IPS-NIHi11 (cell line): Measurements from ENCODE around the gene HPRT1.
"Not testable (repeated sequence)": the region's sequence is repeated elsewhere in the genome, so short reads cannot be mapped to it uniquely, and the experiment has no call there.

Experiments
- DNase-seq: peaks from one replicate; pipeline ENCODE4 v3.0.0; 2012; ENCODE audit warnings: mixed read lengths, low spot score

HPRT1 gene, protein sequence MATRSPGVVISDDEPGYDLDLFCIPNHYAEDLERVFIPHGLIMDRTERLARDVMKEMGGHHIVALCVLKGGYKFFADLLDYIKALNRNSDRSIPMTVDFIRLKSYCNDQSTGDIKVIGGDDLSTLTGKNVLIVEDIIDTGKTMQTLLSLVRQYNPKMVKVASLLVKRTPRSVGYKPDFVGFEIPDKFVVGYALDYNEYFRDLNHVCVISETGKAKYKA

DNA sequence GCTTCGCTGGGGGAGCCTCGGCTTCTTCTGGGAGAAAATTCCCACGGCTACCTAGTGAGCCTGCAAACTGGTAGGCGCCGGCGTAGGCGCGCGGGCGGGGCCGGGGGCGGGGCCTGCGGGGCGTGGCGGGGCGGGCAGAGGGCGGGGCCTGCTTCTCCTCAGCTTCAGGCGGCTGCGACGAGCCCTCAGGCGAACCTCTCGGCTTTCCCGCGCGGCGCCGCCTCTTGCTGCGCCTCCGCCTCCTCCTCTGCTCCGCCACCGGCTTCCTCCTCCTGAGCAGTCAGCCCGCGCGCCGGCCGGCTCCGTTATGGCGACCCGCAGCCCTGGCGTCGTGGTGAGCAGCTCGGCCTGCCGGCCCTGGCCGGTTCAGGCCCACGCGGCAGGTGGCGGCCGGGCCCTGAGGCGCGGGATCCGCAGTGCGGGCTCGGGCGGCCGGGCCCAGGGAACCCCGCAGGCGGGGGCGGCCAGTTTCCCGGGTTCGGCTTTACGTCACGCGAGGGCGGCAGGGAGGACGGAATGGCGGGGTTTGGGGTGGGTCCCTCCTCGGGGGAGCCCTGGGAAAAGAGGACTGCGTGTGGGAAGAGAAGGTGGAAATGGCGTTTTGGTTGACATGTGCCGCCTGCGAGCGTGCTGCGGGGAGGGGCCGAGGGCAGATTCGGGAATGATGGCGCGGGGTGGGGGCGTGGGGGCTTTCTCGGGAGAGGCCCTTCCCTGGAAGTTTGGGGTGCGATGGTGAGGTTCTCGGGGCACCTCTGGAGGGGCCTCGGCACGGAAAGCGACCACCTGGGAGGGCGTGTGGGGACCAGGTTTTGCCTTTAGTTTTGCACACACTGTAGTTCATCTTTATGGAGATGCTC lies at the start of gene HPRT1:
HPRT1 (plus strand) TSS at position 161 of the 857 bp plus-strand sequence; CDS start at position 308, 147 bp downstream.
- DNase-seq, result peak; percentile 75

DNA sequence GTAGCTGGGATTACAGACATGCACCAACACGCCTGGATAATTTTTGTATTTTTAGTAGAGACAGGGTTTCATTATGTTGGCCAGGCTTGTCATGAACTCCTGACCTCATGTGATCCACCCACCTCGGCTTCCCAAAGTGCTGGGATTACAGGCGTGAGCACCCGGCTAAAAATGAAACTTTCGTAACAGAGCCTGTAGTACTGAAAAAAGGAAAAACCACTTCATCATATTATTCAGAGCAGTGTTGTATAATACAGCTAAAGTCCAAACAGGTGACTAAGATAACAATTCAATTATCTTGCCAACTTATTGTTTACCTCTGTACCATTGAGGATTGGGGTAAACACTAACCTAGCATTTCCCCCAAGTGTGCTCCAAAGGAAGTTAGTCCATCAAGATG lies 43.9 kb upstream of the HPRT1 start:
- DNase-seq, result no peak

DNA sequence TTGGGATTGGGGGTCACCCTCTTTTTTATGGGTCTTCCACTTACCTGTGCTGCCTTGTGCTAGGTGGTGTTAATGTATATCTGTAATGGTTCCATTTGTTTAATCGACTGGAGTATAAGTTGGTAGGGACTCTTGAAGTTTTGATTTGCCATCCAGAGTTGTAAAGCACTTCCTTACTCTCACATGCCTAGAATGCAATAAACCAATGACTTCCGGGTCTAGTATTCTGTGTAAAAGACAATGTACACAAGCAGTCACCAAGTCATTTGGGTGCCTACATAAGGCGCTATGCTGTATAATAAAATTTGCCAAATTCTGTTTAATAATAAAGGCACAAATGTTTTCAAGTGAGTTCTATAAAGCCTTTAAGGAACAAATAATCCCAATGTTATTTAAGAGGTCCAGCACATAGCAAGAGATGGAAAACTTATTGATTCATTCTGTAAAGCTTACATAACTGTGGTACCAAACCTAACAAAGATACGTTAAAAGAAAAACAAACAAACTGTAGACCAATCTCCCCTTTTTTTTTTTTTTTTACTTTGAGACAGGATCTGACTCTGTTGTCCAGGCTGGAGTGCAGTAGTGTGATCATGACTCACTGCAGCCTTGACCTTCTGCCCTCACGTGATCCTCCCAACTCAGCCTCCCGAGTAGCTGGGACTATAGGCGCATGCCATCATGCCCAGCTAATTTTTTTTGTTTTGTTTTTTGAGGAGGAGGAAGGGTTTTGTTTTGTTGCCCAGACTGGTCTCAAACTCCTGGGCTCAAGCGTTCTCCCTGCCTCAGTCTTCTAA lies 41.5 kb upstream of the HPRT1 start:
- no peak for DNase-seq

DNA sequence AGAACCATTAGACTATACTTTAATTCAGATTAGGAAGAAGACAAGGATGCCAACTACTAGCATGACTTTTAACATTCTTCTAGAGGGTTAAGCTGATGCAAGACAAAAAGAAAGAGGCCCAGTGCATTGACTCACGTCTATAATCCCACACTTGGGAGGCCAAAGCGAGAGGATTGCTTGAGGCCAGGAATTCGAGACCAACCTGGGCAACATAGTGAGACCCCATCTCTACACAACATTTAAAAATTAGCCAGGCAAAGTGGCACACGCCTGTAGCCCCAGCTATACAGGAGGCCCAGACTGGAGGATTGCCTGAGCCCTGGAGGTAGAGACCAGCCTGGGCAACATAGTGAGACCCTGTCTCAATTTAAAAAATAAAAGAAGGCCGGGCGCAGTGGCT lies 40.2 kb upstream of the HPRT1 start:
- DNase-seq, result no peak

DNA sequence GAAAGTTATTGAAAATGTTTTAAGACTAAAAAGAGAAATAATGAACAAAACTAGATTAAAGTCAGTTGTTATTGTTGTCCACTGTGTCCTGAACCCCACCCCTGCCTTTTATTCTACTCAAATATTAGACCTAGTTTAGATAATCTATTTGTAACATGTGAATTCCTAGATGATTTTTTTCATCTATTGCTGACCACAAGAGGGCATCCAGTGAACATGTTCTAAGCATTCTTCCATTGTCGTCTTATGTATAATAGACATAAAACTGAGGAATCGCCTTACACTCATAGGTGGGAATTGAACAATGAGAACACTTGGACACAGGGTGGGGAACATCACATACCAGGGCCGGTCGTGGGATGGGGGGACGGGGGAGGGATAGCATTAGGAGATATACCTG lies 36.4 kb upstream of the HPRT1 start:
- no peak for DNase-seq

DNA sequence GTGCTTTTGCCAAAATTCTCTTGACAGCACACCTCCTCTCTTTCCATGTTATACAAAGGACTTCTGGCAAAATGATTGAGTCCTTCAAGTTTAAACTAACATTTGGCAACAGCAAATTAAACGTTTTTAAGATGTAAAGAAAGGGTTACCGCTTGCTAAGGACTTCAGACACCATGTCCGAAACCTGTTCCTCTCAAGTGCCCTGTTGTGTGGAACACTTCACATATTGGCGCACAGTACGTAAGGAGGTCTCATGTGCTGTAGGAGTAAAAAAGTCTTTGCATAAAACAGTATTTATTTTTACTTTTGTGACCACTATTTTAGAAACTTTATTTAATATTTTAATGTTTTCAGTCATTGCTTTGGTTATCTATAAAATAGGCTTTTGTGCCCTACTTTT lies 33.7 kb upstream of the HPRT1 start:
- DNase-seq, result no peak

DNA sequence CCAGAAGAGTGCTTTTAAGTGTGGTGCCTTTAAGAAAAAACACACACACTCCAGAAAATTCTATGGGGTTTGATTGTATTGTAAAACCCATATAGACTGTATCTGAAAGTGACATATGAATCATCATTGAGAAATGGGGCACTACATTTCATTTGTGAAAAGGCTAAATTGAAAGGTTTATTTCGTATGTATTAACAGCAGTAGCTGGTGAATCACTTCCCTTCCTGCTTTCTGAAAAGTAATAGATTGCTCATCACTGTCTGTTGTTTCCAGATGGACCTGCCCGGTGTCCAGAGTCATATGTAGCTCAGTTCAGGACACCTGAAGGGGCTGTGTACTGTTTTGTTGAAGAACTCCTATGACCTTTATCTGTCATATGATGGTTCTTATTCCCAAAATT lies 28.1 kb upstream of the HPRT1 start:
- no peak for DNase-seq

DNA sequence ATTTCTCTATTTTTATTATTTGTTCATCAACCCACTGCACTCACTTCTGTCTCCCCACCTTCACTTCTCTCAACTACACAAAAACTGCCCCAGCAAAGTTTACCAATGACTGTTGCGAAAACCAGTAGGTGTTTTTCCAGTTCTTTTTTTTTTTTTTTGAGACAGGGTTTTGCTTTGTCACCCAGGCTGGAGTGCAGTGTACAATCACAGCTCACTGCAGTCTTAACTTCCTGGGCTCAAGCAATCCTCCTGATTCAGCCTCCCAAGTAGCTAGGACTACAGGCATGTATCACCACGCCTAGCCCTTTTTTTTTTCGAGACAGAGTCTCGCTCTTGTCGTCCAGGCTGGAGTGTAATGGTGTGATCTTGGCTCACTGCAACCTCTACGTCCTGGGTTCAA lies 24.1 kb upstream of the HPRT1 start:
- no peak for DNase-seq

DNA sequence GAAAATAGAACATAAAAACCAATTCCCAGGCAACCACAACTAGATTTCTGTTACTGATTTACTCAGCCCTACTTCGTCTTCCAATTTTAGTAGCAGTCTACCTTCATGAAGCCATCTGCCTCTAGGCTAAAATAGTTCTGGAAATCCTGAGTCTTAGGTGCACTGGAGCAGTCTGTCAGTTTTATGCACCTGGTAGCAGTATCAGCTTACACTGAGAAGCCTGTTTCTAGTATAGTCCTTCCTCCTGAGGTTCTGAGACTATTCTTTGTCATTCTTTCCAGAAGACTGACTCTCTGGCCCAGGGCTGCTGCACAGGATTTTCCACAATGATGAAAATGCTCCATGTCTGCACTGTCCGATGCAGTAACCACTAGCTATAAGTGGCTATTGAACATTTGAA lies 16.9 kb upstream of the HPRT1 start:
- DNase-seq, result peak; percentile 19

DNA sequence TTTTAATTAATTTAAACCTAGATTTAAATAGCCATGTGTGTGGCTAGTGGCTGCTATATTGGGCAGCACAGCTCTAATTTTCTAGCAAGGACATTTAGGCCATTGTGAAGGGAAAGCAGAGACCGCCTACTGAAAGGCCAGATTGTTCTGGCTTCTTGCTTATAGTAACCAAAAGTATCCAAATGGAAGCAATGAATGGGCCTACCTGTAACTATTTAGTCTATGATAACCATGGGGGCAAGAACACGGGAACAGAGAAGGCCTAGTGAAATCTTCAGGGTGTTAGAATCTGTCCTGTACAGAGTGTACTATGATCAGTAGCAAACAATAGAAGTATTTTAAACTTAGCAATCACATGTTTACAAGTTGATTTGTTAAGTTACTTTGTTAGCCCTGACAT lies 16.5 kb upstream of the HPRT1 start:
- DNase-seq, result no peak

DNA sequence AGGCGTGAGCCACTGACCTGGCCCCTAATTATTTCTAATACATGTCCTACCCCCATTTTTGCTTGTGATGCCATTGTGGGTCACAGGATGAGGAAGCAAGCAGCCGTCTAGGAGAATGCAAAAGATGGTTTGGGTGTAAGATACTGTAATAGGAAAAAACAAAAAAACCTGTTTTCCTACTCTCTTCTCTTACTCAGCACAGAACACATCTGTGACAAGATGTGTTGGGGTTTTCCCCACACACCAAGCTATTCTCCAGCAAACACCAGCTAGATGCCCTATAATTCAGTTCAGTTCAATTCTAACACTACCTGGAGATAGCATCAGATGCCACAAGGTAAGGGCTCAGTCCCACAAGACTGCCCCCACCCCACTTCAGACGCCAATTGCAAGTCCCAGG lies 15.3 kb upstream of the HPRT1 start:
- no peak for DNase-seq

DNA sequence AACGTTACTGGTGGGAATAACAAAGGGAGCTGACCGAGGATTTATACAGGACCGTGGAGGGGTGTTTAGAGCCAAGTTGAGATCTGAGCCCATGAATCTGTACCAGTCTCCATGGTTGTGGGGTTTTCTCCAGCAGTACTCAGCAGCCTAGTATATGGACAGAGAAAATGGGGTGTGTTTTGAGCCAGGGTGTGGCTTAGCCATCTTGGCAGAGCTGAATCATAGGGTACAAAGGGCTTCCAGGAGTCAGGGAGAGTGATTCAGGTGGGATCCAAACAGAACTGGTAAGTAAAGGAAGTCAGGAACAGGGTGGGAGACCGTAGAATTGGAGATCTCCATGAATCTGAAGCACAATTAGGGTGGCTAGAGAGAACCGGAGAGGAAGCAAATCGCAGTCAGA lies 7.4 kb upstream of the HPRT1 start:
- no peak for DNase-seq

DNA sequence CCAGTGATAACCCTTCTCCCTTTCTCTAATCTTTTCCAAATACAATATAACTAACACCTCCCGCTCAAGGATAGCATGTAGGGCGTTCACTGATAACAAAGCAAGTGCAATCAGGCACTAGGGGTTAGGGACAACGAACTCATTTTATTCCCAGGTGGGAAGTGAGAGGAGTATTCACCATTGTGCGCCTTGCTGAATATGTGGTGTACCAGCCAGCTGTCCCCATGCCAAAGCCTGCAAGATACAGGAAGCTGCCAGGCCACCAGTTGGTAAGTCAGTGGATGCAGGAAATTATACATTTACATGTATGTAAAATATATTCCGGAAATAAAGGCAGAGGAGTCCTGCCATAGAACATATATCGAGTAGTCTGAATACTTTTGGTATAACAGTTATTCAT lies 6.3 kb upstream of the HPRT1 start:
- DNase-seq, result no peak

DNA sequence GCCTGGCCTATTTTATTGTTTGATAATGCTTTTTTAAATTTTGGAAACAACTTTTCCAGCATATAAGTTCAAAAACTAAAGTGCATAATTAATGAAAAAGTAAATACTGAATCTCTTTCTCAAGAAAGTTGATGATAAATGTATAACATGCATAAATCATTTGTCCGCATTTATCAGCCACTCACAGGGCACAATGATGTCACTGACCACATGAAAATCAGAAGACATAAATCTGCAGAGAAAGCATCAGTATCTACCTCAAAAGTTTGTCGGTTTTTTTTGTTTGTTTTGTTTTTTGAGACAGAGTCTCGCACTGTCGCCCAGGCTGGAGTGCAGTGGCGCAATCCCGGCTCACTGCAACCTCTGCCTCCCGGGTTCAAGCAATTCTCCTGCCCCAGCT lies 5.5 kb upstream of the HPRT1 start:
- no peak for DNase-seq

DNA sequence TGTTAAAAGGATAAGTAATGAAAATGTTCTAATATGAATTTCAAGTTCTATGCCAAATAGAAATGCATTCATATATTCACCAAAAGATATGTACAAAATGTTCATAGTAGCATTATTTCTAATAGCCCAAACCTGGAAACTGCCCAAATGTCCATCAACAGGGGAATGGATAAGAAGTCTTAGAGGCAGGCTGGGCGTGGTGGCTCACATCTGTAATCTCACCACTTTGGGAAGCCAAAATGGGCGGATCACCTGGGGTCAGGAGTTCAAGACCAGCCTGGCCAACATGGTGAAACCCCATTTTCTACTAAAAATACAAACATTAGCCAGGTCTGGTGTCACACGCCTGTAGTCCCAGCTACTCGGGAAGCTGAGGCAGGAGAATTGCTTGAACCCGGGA lies 2.3 kb upstream of the HPRT1 start:
- DNase-seq, result no peak

DNA sequence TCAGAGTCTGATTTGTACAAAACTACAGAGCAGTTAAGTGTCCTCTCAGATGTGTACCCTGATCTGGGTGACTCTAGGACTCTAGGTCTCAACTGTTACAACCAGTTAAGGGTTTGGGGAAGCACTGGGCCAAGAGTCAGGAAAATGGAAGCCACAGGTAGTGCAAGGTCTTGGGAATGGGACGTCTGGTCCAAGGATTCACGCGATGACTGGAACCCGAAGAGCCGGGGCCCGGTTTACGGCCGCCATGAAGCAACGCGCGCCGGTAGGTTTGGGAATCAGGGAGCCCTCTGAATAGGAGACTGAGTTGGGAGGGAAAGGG lies 321 bp upstream of the HPRT1 start:
- DNase-seq, result no peak

DNA sequence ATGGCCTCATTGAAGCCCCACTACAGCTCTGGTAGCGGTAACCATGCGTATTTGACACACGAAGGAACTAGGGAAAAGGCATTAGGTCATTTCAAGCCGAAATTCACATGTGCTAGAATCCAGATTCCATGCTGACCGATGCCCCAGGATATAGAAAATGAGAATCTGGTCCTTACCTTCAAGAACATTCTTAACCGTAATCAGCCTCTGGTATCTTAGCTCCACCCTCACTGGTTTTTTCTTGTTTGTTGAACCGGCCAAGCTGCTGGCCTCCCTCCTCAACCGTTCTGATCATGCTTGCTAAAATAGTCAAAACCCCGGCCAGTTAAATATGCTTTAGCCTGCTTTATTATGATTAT lies 876 bp downstream of the HPRT1 start:
- DNase-seq, result no peak

DNA sequence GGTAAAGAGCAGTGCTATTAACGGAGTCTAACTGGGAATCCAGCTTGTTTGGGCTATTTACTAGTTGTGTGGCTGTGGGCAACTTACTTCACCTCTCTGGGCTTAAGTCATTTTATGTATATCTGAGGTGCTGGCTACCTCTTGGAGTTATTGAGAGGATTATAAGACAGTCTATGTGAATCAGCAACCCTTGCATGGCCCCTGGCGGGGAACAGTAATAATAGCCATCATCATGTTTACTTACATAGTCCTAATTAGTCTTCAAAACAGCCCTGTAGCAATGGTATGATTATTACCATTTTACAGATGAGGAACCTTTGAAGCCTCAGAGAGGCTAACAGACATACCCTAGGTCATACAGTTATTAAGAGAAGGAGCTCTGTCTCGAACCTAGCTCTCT lies 1.5 kb downstream of the HPRT1 start:
- no peak for DNase-seq

DNA sequence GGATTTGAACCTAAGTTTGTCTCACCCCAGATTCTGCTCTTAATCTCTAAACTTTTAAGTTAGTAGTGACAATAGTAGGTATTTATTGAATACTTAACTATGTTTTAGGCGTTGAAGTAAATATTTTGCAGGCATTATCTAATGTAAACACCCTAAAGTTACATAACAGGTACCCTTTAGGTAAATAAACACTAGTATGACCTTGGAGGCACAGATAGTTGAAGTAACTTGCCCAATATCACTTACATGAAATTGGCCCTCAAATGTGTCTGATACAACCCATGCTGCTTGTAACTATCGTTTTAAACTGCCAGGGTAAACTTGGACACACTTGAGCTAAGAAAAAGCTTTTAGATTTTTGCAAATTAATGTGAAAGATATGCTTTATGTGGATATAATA lies 3.0 kb downstream of the HPRT1 start:
- no peak for DNase-seq

DNA sequence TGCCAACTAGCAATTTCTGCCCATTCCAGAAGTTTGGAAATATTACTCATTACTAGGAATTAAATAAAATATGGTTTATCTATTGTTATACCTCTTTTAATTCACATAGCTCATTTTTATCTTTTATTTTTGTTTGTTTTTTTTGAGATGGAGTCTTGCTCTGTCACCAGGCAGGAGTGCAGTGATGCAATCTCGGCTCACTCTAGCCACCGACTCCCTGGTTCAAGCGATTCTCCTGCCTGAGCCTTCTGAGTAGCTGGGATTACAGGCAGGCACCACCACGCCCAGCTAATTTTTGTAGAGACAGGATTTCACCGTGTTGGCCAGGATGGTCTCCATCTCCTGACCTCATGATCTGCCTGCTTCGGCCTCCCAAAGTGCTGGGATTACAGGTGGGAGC lies 4.5 kb downstream of the HPRT1 start:
- not testable (repeated sequence) for DNase-seq

DNA sequence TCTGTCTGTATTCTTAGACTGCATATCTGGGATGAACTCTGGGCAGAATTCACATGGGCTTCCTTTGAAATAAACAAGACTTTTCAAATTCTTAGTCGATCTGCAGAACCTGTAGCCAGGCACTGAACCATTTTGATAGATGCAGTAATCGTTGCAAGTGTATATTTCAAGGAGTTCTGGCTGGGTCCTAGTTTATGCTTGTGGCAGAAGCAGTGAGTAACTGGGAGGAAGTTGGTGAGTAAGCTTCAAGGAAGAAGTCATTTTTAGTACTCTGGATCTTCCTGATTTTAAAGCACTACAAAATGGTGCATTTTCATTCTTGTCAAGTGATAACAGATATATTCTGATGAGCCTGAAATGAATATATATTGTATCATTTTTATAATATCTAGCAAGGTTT lies 9.5 kb downstream of the HPRT1 start:
- no peak for DNase-seq

DNA sequence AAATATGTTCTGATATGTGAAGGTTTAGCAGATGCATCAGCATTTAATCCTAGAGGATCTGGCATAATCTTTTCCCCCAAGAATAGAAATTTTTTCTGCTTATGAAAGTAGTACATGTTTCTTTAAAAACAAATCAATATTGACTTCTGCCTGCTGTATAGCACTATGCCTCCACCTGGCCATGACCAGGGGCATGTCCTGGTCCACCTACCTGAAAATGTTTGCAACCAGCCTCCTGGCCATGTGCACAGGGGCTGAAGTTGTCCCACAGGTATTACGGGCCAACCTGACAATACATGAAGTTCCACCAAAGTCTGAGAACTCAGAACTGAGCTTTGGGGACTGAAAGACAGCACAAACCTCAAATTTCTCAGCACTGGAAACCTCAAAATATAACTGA lies 10.0 kb downstream of the HPRT1 start:
- no peak for DNase-seq

DNA sequence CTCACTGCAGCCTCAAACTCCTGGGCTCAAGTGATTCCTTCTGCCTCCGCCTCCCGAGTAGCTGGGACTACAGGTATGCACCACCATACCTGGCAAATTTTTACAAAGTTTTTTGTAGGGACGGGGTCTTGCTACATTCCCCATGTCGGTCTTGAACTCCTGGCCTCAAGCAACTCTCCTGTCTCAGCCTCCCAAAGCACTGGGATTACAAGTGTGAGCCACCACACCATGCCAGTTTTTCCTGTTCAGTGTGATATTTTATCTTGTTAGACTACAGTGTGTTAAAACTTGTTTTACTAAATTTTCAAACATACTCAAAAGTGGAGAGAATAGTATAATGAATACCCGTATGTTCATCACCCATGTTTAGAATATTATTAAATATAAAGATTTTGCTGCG lies 12.1 kb downstream of the HPRT1 start:
- DNase-seq, result no peak
